Loucy (cell line): Measurements from ENCODE around the gene SLX9.

Source experiments
- H2AFZ ChIP-seq: fragments of 200-600 bp; sonication (generic); 2 replicates; pipeline ENCODE4 v1.6.0; 2016; ENCODE audit warnings: antibody characterized with exemption, mild to moderate bottlenecking, low read length, moderate library complexity
- H3F3A ChIP-seq: fragments of 200-600 bp; 2 replicates; pipeline ENCODE4 v1.6.0; 2016; ENCODE audit warnings: antibody characterized with exemption, low read depth, mild to moderate bottlenecking
- H3K27me3 ChIP-seq: fragments of 200-600 bp; sonication (generic); 2 replicates; pipeline ENCODE4 v1.6.1; 2014; ENCODE audit warnings: low read length, mild to moderate bottlenecking; ENCODE audit not compliant: insufficient read depth, poor library complexity, severe bottlenecking
- H3K36me3 ChIP-seq: fragments of 200-600 bp; sonication (generic); 2 replicates; pipeline ENCODE4 v1.6.1; 2016; ENCODE audit warnings: low read length; ENCODE audit not compliant: insufficient read depth
- H3K4me1 ChIP-seq: fragments of 200-600 bp; sonication (generic); 2 replicates; pipeline ENCODE4 v1.5.1; 2014; ENCODE audit warnings: low read length, mild to moderate bottlenecking; ENCODE audit not compliant: insufficient read depth, poor library complexity, severe bottlenecking
- H3K4me2 ChIP-seq: fragments of 200-600 bp; sonication (generic); 2 replicates; pipeline ENCODE4 v1.6.0; 2014; ENCODE audit warnings: antibody characterized with exemption, low read length, low read depth, mild to moderate bottlenecking; ENCODE audit not compliant: poor library complexity, severe bottlenecking
- H3K4me3 ChIP-seq: fragments of 200-600 bp; sonication (generic); 2 replicates; pipeline ENCODE4 v1.5.1; 2014; ENCODE audit warnings: low read length, mild to moderate bottlenecking, mixed read lengths; ENCODE audit not compliant: poor library complexity, severe bottlenecking
- H3K79me2 ChIP-seq: fragments of 200-600 bp; sonication (generic); 2 replicates; pipeline ENCODE4 v1.6.1; 2014; ENCODE audit warnings: low read length; ENCODE audit not compliant: insufficient read depth
- H3K9ac ChIP-seq: fragments of 200-600 bp; sonication (generic); 2 replicates; pipeline ENCODE4 v1.6.0; 2014; ENCODE audit warnings: mild to moderate bottlenecking, low read depth, low read length, moderate library complexity; ENCODE audit not compliant: poor library complexity, severe bottlenecking
- H3K9me2 ChIP-seq: fragments of 200-600 bp; sonication (generic); replicated peaks from 2 replicates; pipeline ENCODE4 v1.6.1; 2016; ENCODE audit warnings: low read depth, low read length, mixed read lengths
- H3K9me3 ChIP-seq: fragments of 200-600 bp; sonication (generic); 2 replicates; pipeline ENCODE4 v1.6.1; 2014; ENCODE audit warnings: mild to moderate bottlenecking, antibody characterized with exemption, low read length, low read depth; ENCODE audit not compliant: insufficient read depth
- H4K20me1 ChIP-seq: fragments of 200-600 bp; sonication (generic); 2 replicates; pipeline ENCODE4 v1.6.0; 2014; ENCODE audit warnings: antibody characterized with exemption, low read length, mild to moderate bottlenecking; ENCODE audit not compliant: insufficient read depth, poor library complexity, severe bottlenecking
- EZH2phosphoT487 ChIP-seq: fragments of 200-600 bp; IDR thresholded peaks from 2 replicates; pipeline ENCODE4 v1.6.1; 2018; ENCODE audit warnings: antibody characterized with exemption, mild to moderate bottlenecking, moderate library complexity, borderline replicate concordance
- TF ChIP-seq, protein P1 (sequence below): fragments of 200-600 bp; sonication (generic); conservative IDR thresholded peaks from 2 replicates; pipeline ENCODE4 v1.5.1; 2014; ENCODE audit warnings: mild to moderate bottlenecking, antibody characterized with exemption, low read length

SLX9 gene

GRCh38 chr21:44994047-44994694 is 54.3 kb downstream of the SLX9 start:
- no peaks in the 10 kb centered on the region for H3K4me1 ChIP-seq
- no peak overlapping the region for H3K4me2 ChIP-seq
- TF ChIP-seq EZH2phosphoT487, result no peak
- TF ChIP-seq, protein P1, sequence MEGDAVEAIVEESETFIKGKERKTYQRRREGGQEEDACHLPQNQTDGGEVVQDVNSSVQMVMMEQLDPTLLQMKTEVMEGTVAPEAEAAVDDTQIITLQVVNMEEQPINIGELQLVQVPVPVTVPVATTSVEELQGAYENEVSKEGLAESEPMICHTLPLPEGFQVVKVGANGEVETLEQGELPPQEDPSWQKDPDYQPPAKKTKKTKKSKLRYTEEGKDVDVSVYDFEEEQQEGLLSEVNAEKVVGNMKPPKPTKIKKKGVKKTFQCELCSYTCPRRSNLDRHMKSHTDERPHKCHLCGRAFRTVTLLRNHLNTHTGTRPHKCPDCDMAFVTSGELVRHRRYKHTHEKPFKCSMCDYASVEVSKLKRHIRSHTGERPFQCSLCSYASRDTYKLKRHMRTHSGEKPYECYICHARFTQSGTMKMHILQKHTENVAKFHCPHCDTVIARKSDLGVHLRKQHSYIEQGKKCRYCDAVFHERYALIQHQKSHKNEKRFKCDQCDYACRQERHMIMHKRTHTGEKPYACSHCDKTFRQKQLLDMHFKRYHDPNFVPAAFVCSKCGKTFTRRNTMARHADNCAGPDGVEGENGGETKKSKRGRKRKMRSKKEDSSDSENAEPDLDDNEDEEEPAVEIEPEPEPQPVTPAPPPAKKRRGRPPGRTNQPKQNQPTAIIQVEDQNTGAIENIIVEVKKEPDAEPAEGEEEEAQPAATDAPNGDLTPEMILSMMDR, result no peak
- no peak overlapping the region for H3K9ac ChIP-seq
- H4K20me1 ChIP-seq, result no peaks in the 10 kb centered on the region
- no peaks in the 10 kb centered on the region for H3K79me2 ChIP-seq
- no peaks in the 10 kb centered on the region for H3K9me2 ChIP-seq
- no peaks in the 10 kb centered on the region for H3K36me3 ChIP-seq
- no peak overlapping the region for H2AFZ ChIP-seq
- no peaks in the 10 kb centered on the region for H3F3A ChIP-seq
- no peaks in the 10 kb centered on the region for H3K9me3 ChIP-seq
- H3K27me3 ChIP-seq, result no peaks in the 10 kb centered on the region
- H3K4me3 ChIP-seq, result no peak overlapping the region

DNA sequence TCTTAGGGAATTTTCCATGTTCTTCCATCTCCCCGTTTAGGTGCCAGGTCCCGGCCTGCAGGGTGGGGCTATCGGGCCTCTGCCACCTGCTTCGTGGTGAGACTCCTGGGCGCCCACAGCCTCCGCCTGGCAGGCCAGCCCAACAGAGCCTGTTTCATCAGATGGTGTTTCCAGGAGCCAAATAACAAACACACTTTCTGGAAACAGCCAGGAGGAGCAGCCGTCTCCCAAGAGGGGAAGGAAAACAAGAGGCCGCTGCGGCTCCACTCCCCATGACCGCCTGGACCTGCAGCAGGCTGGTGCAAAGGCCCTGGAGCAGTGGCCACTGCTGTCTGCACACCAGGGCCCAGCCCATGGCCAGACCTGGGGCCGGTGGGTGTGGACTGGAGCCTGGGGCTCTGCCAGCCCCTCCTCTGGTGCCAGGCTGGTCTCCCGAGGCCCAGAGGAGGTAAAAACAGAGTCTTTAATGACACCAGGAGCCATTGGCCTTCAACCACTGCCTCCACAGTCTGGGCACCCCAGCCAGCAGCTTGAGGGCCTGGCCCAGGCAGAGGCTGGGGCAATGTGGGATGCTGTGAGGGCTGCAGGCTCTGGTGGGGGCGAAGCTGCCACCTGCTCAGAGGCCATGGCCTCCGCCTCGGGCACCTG is 55.0 kb downstream of the SLX9 start:
- Histone ChIP-seq H3F3A (no peaks in the 10 kb centered on the region), H3K9ac (no peak overlapping the region), H3K9me2 (no peaks in the 10 kb centered on the region), H3K4me2 (no peak overlapping the region), H3K79me2 (no peaks in the 10 kb centered on the region), H2AFZ (no peak overlapping the region), H3K36me3 (no peaks in the 10 kb centered on the region), H4K20me1 (no peaks in the 10 kb centered on the region), H3K4me1 (no peaks in the 10 kb centered on the region), H3K27me3 (no peaks in the 10 kb centered on the region), H3K9me3 (no peaks in the 10 kb centered on the region), H3K4me3 (no peak overlapping the region)
- TF ChIP-seq, protein P1, result no peak

DNA sequence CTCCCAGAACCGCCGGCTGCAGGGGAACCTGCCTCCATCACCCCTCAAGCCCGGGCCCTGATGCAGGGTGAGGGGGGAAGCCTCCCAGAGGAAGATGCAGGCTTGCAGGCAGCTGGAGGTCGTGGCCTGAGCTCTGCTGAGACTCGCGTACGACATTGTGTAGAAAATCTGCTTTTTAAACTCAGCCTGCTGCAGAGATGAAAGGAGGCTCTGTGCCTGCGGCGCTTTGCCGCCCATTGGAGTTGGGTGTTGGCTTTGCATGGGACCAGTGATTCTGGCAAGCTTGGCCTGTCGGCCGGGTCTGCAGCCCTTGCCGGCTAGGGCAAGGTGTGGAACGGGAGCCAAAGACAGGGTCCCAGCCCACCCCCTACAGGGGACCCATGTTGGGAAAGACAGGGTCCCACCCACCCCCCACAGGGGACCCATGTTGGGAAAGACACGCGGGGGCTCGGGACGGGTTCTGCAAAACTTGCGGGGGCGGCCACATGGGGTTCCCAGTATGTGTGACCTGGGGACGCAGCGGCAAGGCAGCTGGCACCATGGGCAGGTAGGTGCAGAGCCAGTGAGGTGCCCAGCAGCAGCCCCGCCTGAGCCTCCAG is 55.6 kb downstream of the SLX9 start:
- TF ChIP-seq EZH2phosphoT487, result no peak
- TF ChIP-seq, protein P1, result no peak
- Histone ChIP-seq H3F3A (no peaks in the 10 kb centered on the region), H3K4me3 (no peak overlapping the region), H3K9ac (no peak overlapping the region), H4K20me1 (no peaks in the 10 kb centered on the region), H3K36me3 (no peaks in the 10 kb centered on the region), H3K9me3 (no peaks in the 10 kb centered on the region), H2AFZ (no peak overlapping the region), H3K79me2 (no peaks in the 10 kb centered on the region), H3K4me1 (no peaks in the 10 kb centered on the region), H3K9me2 (no peaks in the 10 kb centered on the region), H3K27me3 (no peaks in the 10 kb centered on the region), H3K4me2 (no peak overlapping the region)
